ENCODE results near the gene GALNT2. TPM values are rescaled to one million over a fixed set of nuclear protein-coding genes. Genes with fewer than 3 reads are reported as not detected.

The GALNT2 gene
- total RNA-seq, 1 experiment from 2014 or later: 152 TPM

GRCh38 chr1:230028602-230029223 lies 38.3 kb upstream of the GALNT2 start:
- Histone ChIP-seq H3K4me1 (ENCODE audit: control insufficient read depth, insufficient read depth, low read length) (no peaks in the 10 kb centered on the region), H3K27me3 (ENCODE audit: control insufficient read depth, insufficient read depth, low read length) (no peaks in the 10 kb centered on the region), H3K27ac (ENCODE audit: low read length) (no peak overlapping the region), H3K9me3 (ENCODE audit: control insufficient read depth, insufficient read depth, low read depth, low read length) (no peaks in the 10 kb centered on the region), H3K36me3 (ENCODE audit: control insufficient read depth, insufficient read depth, low read length) (no peaks in the 10 kb centered on the region), H3K4me3 (ENCODE audit: low read depth in 2 of 2, low read length in 2 of 2) (no peak overlapping the region)
- in situ Hi-C loops (cut with HindIII; ENCODE audit: low pct_unique_long_range_greater_than_20kb, low sequenced_read_pairs): no loop called here
- TF ChIP-seq, protein P1, sequence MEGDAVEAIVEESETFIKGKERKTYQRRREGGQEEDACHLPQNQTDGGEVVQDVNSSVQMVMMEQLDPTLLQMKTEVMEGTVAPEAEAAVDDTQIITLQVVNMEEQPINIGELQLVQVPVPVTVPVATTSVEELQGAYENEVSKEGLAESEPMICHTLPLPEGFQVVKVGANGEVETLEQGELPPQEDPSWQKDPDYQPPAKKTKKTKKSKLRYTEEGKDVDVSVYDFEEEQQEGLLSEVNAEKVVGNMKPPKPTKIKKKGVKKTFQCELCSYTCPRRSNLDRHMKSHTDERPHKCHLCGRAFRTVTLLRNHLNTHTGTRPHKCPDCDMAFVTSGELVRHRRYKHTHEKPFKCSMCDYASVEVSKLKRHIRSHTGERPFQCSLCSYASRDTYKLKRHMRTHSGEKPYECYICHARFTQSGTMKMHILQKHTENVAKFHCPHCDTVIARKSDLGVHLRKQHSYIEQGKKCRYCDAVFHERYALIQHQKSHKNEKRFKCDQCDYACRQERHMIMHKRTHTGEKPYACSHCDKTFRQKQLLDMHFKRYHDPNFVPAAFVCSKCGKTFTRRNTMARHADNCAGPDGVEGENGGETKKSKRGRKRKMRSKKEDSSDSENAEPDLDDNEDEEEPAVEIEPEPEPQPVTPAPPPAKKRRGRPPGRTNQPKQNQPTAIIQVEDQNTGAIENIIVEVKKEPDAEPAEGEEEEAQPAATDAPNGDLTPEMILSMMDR (IDR thresholded peaks at IDR 0.05): no peak
- TF ChIP-seq, protein P2, sequence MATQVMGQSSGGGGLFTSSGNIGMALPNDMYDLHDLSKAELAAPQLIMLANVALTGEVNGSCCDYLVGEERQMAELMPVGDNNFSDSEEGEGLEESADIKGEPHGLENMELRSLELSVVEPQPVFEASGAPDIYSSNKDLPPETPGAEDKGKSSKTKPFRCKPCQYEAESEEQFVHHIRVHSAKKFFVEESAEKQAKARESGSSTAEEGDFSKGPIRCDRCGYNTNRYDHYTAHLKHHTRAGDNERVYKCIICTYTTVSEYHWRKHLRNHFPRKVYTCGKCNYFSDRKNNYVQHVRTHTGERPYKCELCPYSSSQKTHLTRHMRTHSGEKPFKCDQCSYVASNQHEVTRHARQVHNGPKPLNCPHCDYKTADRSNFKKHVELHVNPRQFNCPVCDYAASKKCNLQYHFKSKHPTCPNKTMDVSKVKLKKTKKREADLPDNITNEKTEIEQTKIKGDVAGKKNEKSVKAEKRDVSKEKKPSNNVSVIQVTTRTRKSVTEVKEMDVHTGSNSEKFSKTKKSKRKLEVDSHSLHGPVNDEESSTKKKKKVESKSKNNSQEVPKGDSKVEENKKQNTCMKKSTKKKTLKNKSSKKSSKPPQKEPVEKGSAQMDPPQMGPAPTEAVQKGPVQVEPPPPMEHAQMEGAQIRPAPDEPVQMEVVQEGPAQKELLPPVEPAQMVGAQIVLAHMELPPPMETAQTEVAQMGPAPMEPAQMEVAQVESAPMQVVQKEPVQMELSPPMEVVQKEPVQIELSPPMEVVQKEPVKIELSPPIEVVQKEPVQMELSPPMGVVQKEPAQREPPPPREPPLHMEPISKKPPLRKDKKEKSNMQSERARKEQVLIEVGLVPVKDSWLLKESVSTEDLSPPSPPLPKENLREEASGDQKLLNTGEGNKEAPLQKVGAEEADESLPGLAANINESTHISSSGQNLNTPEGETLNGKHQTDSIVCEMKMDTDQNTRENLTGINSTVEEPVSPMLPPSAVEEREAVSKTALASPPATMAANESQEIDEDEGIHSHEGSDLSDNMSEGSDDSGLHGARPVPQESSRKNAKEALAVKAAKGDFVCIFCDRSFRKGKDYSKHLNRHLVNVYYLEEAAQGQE (IDR thresholded peaks at IDR 0.05; ENCODE audit: insufficient read depth in 1 of 2, low read depth in 2 of 2, low read length in 1 of 2): no peak
- ATAC-seq (no peak), DNase-seq (ENCODE audit: low read depth, low spot score) (no peak)
- no TSS peak for BruUV-seq (replicated peaks)
- POLR2A ChIA-PET: no interaction called here
- intact Hi-C loops (cut with micrococcal nuclease; ENCODE audit: unreplicated experiment): no loop called here
- CTCF ChIA-PET: interaction anchor here (0.6 kb wide), 1 partner anchor 314 kb away, joined by 3 read pairs; no protein-coding TSS in a partner anchor

- TF ChIP-seq SIN3A (IDR thresholded peaks at IDR 0.05; ENCODE audit: borderline replicate concordance, insufficient read depth, low read depth, low read length): no peak
- TF ChIP-seq, protein P2 (IDR thresholded peaks at IDR 0.05; ENCODE audit: insufficient read depth in 1 of 2, low read depth in 2 of 2, low read length in 1 of 2): no peak
- TF ChIP-seq, protein P1 (IDR thresholded peaks at IDR 0.05): no peak
- no peak for TF ChIP-seq TCF7L2 (IDR thresholded peaks at IDR 0.05; ENCODE audit: low read depth, low read length)
- TF ChIP-seq POLR2AphosphoS5 (IDR thresholded peaks at IDR 0.05; ENCODE audit: low read depth, low read length): no peak
- Histone ChIP-seq H3K27ac (ENCODE audit: low read length) (no peak overlapping the region), H3K27me3 (ENCODE audit: control insufficient read depth, insufficient read depth, low read length) (no peaks in the 10 kb centered on the region), H3K4me3 (ENCODE audit: low read depth in 2 of 2, low read length in 2 of 2) (no peak overlapping the region), H3K4me1 (ENCODE audit: control insufficient read depth, insufficient read depth, low read length) (no peaks in the 10 kb centered on the region), H3K9me3 (ENCODE audit: control insufficient read depth, insufficient read depth, low read depth, low read length) (no peaks in the 10 kb centered on the region), H3K36me3 (ENCODE audit: control insufficient read depth, insufficient read depth, low read length) (no peaks in the 10 kb centered on the region)
- no TSS peak for BruUV-seq (replicated peaks)
- CTCF ChIA-PET: no interaction called here
- intact Hi-C loops (cut with micrococcal nuclease; ENCODE audit: unreplicated experiment) (no loop called here), in situ Hi-C loops (cut with HindIII; ENCODE audit: low pct_unique_long_range_greater_than_20kb, low sequenced_read_pairs) (no loop called here)
- no peak for ATAC-seq
- no peak for DNase-seq (ENCODE audit: low read depth, low spot score)
- POLR2A ChIA-PET: no interaction called here
Measured at GRCh38 chr1:230029244-230029941, 37.6 kb upstream of the GALNT2 start.
